HCT116 (cell line): ENCODE measurements around the gene BOD1. TPM values are rescaled to one million over a fixed set of nuclear protein-coding genes. Genes with fewer than 3 reads are reported as not detected.

Source experiments
- ATAC-seq: fragments of 200-7000 bp; cut with Tn5 transposase; 2 replicates; pipeline ENCODE4 v1.9.1; 2020; ENCODE audit warnings: mild to moderate bottlenecking, moderate library complexity
- BruUV-seq: library from RNA; stranded (reverse); fragments of 400-500 nt; replicated peaks from 2 replicates; lab custom pipeline; 2021; lab: Mats Ljungman, UMichigan
- CTCF ChIA-PET: fragments of 300-600 bp; sonication (Branson Sonifier 250); formaldehyde crosslinking; loops from one replicate; lab custom pipeline; 2021; ENCODE audit warnings: antibody characterized with exemption; lab: Charles Lee
- POLR2A ChIA-PET: fragments of 300-600, 350-600 bp; sonication (Branson Sonifier 250); formaldehyde crosslinking; loops from one replicate; lab custom pipeline; 2021; ENCODE audit warnings: antibody characterized with exemption; lab: Charles Lee
- RAD21 ChIA-PET, 2 experiments: fragments of 300-600 bp; sonication (Branson Sonifier 250); formaldehyde crosslinking; loops; one replicate each; lab custom pipeline; 2023; ENCODE audit warnings: low total read pairs in 2 of 2; ENCODE audit not compliant: uncharacterized antibody in 2 of 2, unreplicated experiment in 2 of 2, low non-redundant PET in 1 of 2; lab: Charles Lee
- DNase-seq: peaks from one replicate; pipeline ENCODE4 v3.0.0-alpha.2; 2010; ENCODE audit warnings: low read depth, low spot score
- H2AFZ ChIP-seq: fragments of 200-600 bp; shearing (Covaris generic), sonication (generic); 2 replicates; pipeline ENCODE4 v1.6.1; 2017; ENCODE audit warnings: low read depth, mixed run types, mixed read lengths, antibody characterized with exemption, low read length; ENCODE audit not compliant: poor library complexity, severe bottlenecking
- H3K27ac ChIP-seq: 2 replicates; pipeline ENCODE4 v1.5.1; 2012; ENCODE audit warnings: low read depth, low read length
- H3K27me3 ChIP-seq: fragments of 200-600 bp; sonication (generic); 2 replicates; pipeline ENCODE4 v1.6.1; 2016; ENCODE audit warnings: mixed run types, low read length, mixed read lengths; ENCODE audit not compliant: insufficient read depth
- H3K36me3 ChIP-seq, 2 experiments: fragments of 200-500 bp in 1 of 2; fragments of 200-600 bp in 1 of 2; sonication (Bioruptor generic) in 1 of 2; sonication (generic) in 1 of 2; 2 replicates each; pipeline versions ENCODE4 v1.5.1 to v1.6.1; 2014 to 2016; ENCODE audit warnings: low read length in 2 of 2, inconsistent platforms in 1 of 2, mixed read lengths in 1 of 2, mixed run types in 1 of 2; ENCODE audit not compliant: insufficient read depth in 2 of 2, control insufficient read depth in 1 of 2
- H3K4me1 ChIP-seq, 2 experiments: fragments of 200-600 bp in 1 of 2; sonication (generic) in 1 of 2; 2 replicates each; pipeline versions ENCODE4 v1.5.1 to v1.6.1; 2012 to 2017; ENCODE audit warnings: low read length in 2 of 2, inconsistent platforms in 1 of 2, mild to moderate bottlenecking in 1 of 2, mixed read lengths in 1 of 2, mixed run types in 1 of 2, moderate library complexity in 1 of 2; ENCODE audit not compliant: insufficient read depth in 2 of 2, control insufficient read depth in 1 of 2
- H3K4me2 ChIP-seq: fragments of 200-600 bp; sonication (generic); 2 replicates; pipeline ENCODE4 v1.6.1; 2017; ENCODE audit warnings: mixed run types, low read length, mixed read lengths
- H3K4me3 ChIP-seq, 2 experiments: fragments of 200-600 bp in 1 of 2; sonication (generic) in 1 of 2; replicated peaks in 1 of 2; 2 replicates each; pipeline ENCODE4 v1.5.1; 2011 to 2016; ENCODE audit warnings: low read length in 2 of 2, control low read depth in 1 of 2, low read depth in 1 of 2, mild to moderate bottlenecking in 1 of 2, mixed read lengths in 1 of 2, mixed run types in 1 of 2
- H3K79me2 ChIP-seq: fragments of 200-600 bp; sonication (generic); 2 replicates; pipeline ENCODE4 v1.6.1; 2017; ENCODE audit warnings: mild to moderate bottlenecking, mixed run types, low read length, moderate library complexity, mixed read lengths; ENCODE audit not compliant: insufficient read depth
- H3K9ac ChIP-seq: fragments of 200-600 bp; sonication (generic); 2 replicates; pipeline ENCODE4 v1.6.1; 2016; ENCODE audit warnings: low read length, mixed read lengths
- H3K9me2 ChIP-seq: fragments of 200-600 bp; sonication (generic), shearing (Covaris generic); 2 replicates; pipeline ENCODE4 v1.6.1; 2017; ENCODE audit warnings: mixed run types, mild to moderate bottlenecking, moderate library complexity; ENCODE audit not compliant: insufficient read depth
- H3K9me3 ChIP-seq, 2 experiments: fragments of 200-500 bp in 1 of 2; fragments of 200-600 bp in 1 of 2; sonication (Bioruptor generic) in 1 of 2; sonication (generic) in 1 of 2; 2 replicates each; pipeline ENCODE4 v1.6.1; 2014 to 2017; ENCODE audit warnings: low read length in 2 of 2, mixed read lengths in 2 of 2, inconsistent platforms in 1 of 2, low read depth in 1 of 2, mild to moderate bottlenecking in 1 of 2, mixed run types in 1 of 2, moderate library complexity in 1 of 2; ENCODE audit not compliant: control insufficient read depth in 1 of 2, insufficient read depth in 1 of 2
- H4K20me1 ChIP-seq: fragments of 200-600 bp; sonication (generic), shearing (Covaris generic); 2 replicates; pipeline ENCODE4 v1.6.1; 2017; ENCODE audit warnings: mixed run types, mild to moderate bottlenecking, moderate library complexity; ENCODE audit not compliant: insufficient read depth
- CBX3 ChIP-seq: IDR thresholded peaks from 2 replicates; pipeline ENCODE4 v1.6.1; 2012; ENCODE audit warnings: low read depth
- EZH2 ChIP-seq: fragments of 200-600 bp; sonication (generic); IDR thresholded peaks from 2 replicates; pipeline ENCODE4 v1.6.1; 2017; ENCODE audit warnings: antibody characterized with exemption, mixed run types
- EZH2phosphoT487 ChIP-seq: fragments of 200-600 bp; IDR thresholded peaks from 2 replicates; pipeline ENCODE4 v1.6.1; 2018; ENCODE audit warnings: antibody characterized with exemption, borderline replicate concordance
- POLR2AphosphoS5 ChIP-seq: IDR thresholded peaks from 2 replicates; pipeline ENCODE4 v1.6.1; 2011; ENCODE audit warnings: mild to moderate bottlenecking, low read depth, low read length, moderate library complexity
- ZFX ChIP-seq: fragments of 450-650 bp; IDR thresholded peaks from 2 replicates; pipeline ENCODE4 v1.6.1; 2017
- ZNF274 ChIP-seq: fragments of 200-500 bp; sonication (Bioruptor generic); IDR thresholded peaks from 2 replicates; pipeline ENCODE4 v1.6.1; 2014; ENCODE audit warnings: mild to moderate bottlenecking, low read depth, low read length, inconsistent platforms
- intact Hi-C: fragments of 100-400 bp; cut with micrococcal nuclease; formaldehyde crosslinking; loops from 2 replicates; pipeline ENCODE4 v1.10.0; 2022
- total RNA-seq: library from RNA; stranded (reverse); gene quantifications from one replicate; pipeline ENCODE4 v1.2.1, GENCODE V29; 2021; ENCODE audit not compliant: unreplicated experiment
- TF ChIP-seq, protein P1 (sequence below): IDR thresholded peaks from 2 replicates; pipeline ENCODE4 v1.6.1; 2011; ENCODE audit warnings: mild to moderate bottlenecking, low read length, moderate library complexity; ENCODE audit not compliant: insufficient replicate concordance; ENCODE audit errors: extremely low read depth

Gene BOD1
- total RNA-seq, 1 experiment from 2014 or later = 60.2 TPM

DNA sequence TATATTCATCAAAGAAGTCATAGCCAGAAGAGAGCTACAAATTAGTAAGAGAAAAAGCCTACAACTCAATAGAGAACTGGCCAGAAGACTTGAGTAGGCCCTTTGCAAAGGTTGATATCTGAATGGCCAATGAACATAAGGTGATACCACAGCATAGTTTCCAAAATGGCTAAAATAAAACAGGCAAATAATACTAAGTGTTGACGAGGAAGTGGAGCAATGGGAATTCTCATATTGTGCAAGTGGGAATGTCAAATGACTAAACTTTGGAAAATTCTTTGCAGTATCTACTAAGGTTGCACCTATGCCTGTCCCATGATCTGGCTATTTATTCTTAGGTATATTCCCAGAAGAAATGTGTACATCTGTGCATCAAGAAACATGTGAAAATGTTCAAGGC is 48.3 kb downstream of the BOD1 start:
- no peak overlapping the region for H3K4me3 ChIP-seq
- RAD21 ChIA-PET = no interaction called here

GRCh38 chr5:173567548-173567947 is 48.9 kb downstream of the BOD1 start:
- H3K4me3 ChIP-seq = no peak overlapping the region
- no peak overlapping the region for H3K9ac ChIP-seq
- H3K27ac ChIP-seq = no peak overlapping the region
- intact Hi-C loops = no loop called here
- TF ChIP-seq, protein P1, sequence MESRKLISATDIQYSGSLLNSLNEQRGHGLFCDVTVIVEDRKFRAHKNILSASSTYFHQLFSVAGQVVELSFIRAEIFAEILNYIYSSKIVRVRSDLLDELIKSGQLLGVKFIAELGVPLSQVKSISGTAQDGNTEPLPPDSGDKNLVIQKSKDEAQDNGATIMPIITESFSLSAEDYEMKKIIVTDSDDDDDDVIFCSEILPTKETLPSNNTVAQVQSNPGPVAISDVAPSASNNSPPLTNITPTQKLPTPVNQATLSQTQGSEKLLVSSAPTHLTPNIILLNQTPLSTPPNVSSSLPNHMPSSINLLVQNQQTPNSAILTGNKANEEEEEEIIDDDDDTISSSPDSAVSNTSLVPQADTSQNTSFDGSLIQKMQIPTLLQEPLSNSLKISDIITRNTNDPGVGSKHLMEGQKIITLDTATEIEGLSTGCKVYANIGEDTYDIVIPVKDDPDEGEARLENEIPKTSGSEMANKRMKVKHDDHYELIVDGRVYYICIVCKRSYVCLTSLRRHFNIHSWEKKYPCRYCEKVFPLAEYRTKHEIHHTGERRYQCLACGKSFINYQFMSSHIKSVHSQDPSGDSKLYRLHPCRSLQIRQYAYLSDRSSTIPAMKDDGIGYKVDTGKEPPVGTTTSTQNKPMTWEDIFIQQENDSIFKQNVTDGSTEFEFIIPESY = no peak
- TF ChIP-seq ZFX (no peak), EZH2phosphoT487 (no peak)
- ChIA-PET CTCF (no interaction called here), RAD21 (interaction anchor here in 1 of 2 experiments (0.7 kb wide), 1 partner anchor 91 kb away, joined by 7 read pairs; no protein-coding TSS in a partner anchor), POLR2A (no interaction called here)
- no peaks in the 10 kb centered on the region for H3K36me3 ChIP-seq
- no peak overlapping the region for H3K4me2 ChIP-seq
- H2AFZ ChIP-seq = no peak overlapping the region
- H3K9me3 ChIP-seq = peaks cover 0 to 5% of the 10 kb centered on the region in 2 experiments; a peak in 1 of 4 replicates
- H3K79me2 ChIP-seq = no peaks in the 10 kb centered on the region
- no peak for ATAC-seq
- H3K27me3 ChIP-seq = no peaks in the 10 kb centered on the region
- no peak for DNase-seq
- peaks cover 0 to 2% of the 10 kb centered on the region in 2 experiments; a peak in 2 of 4 replicates for H3K4me1 ChIP-seq
- BruUV-seq = no TSS peak
- H3K9me2 ChIP-seq = no peaks in the 10 kb centered on the region
- no peaks in the 10 kb centered on the region for H4K20me1 ChIP-seq

More for the DNA sequence above, 48.3 kb downstream of the BOD1 start:
- no peaks in the 10 kb centered on the region for H4K20me1 ChIP-seq
- no TSS peak for BruUV-seq
- H3K4me2 ChIP-seq = no peak overlapping the region
- H2AFZ ChIP-seq = no peak overlapping the region
- TF ChIP-seq EZH2 (no peak), CBX3 (no peak), ZNF274 (no peak), POLR2AphosphoS5 (no peak)
- no peak for ATAC-seq
- peaks cover 0 to 7% of the 10 kb centered on the region in 2 experiments; a peak in 2 of 4 replicates for H3K4me1 ChIP-seq
- H3K27ac ChIP-seq = no peak overlapping the region
- POLR2A ChIA-PET = no interaction called here
- H3K9me3 ChIP-seq = peaks cover 0 to 5% of the 10 kb centered on the region in 2 experiments; a peak in 1 of 4 replicates
- H3K9me2 ChIP-seq = no peaks in the 10 kb centered on the region
- no peaks in the 10 kb centered on the region for H3K36me3 ChIP-seq
- H3K27me3 ChIP-seq = no peaks in the 10 kb centered on the region
- CTCF ChIA-PET = no interaction called here
- intact Hi-C loops = no loop called here
- H3K9ac ChIP-seq = no peak overlapping the region
- no peak for DNase-seq
- H3K79me2 ChIP-seq = no peaks in the 10 kb centered on the region
